ENCODE measurements around the gene NTF4. TPM values are rescaled to one million over a fixed set of nuclear protein-coding genes. Genes with fewer than 3 reads are reported as not detected.

NTF4 gene
- polyA plus RNA-seq, 1 of the 3 experiments (the other 2 are of a cell fraction), result 0.66 TPM

DNA sequence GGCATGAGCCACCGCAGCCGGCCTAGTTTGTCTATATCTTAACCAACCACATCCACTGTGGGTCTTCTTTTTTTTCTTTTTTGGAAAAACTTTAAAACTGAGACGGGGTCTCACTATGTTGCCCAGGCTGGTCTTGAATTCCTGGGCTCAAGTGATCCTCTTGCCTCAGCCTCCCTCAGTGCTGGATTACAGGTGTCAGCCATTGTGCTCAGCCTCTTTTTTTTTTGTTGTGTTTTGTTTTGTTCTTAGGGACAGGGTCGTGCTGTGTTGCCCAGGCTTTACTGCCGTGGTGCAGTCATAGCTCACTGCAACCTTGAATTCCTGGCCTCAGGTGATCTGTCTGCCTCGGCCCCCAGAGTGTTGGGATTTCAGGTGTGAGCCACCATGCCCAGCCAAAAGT is 28.1 kb upstream of the NTF4 start:
- no peak for DNase-seq
- peaks cover 96% of the 10 kb centered on the region for H3K79me2 ChIP-seq (ENCODE audit: insufficient read depth)
- no peaks in the 10 kb centered on the region for H3K9me2 ChIP-seq
- no peak overlapping the region for H3K9ac ChIP-seq
- CTCF ChIA-PET, result interaction anchor here (0.6 to 1.3 kb wide), 2 partner anchors 13 to 106 kb away, joined by 3 to 4 read pairs; no protein-coding TSS in a partner anchor
- no peak overlapping the region for H3K27ac ChIP-seq (ENCODE audit: low read depth in 2 of 2, low read length in 1 of 2)
- 96% methylated on average over 6 of the region's 6 CpGs for WGBS (ENCODE audit: low lambda C conversion rate)
- H3K9me3 ChIP-seq, result no peaks in the 10 kb centered on the region
- peaks cover 45 to 70% of the 10 kb centered on the region in 2 experiments for H3K36me3 ChIP-seq (replicated peaks in 1 of 2; ENCODE audit: control insufficient read depth in 1 of 2, insufficient read depth in 2 of 2, low read length in 1 of 2)
- H3K4me1 ChIP-seq (ENCODE audit: control insufficient read depth in 1 of 2, insufficient read depth in 2 of 2, low read depth in 1 of 2, low read length in 1 of 2), result no peaks in the 10 kb centered on the region; a peak in 1 of 4 replicates
- H4K20me1 ChIP-seq (ENCODE audit: insufficient read depth), result peaks cover 91% of the 10 kb centered on the region
- no peak overlapping the region for H3K4me2 ChIP-seq
- H3K27me3 ChIP-seq (ENCODE audit: insufficient read depth), result no peaks in the 10 kb centered on the region
- H3F3A ChIP-seq (replicated peaks; ENCODE audit: insufficient read depth), result peaks cover 25% of the 10 kb centered on the region
- TF ChIP-seq RFX5 (IDR thresholded peaks at IDR 0.05; ENCODE audit: low read length) (no peak), NRF1 (IDR thresholded peaks at IDR 0.05; ENCODE audit: low read depth, low read length) (no peak), FOXM1 (IDR thresholded peaks at IDR 0.05; ENCODE audit: low read depth) (no peak), CHD2 (IDR thresholded peaks at IDR 0.05; ENCODE audit: low read length, partially characterized antibody) (no peak), JUND (IDR thresholded peaks at IDR 0.05) (no peak)
- no peak overlapping the region for H3K4me3 ChIP-seq (ENCODE audit: low read depth in 2 of 2, low read length in 1 of 2)
- POLR2A ChIA-PET, result no interaction called here
- H2AFZ ChIP-seq (ENCODE audit: low read depth), result no peak overlapping the region

DNA sequence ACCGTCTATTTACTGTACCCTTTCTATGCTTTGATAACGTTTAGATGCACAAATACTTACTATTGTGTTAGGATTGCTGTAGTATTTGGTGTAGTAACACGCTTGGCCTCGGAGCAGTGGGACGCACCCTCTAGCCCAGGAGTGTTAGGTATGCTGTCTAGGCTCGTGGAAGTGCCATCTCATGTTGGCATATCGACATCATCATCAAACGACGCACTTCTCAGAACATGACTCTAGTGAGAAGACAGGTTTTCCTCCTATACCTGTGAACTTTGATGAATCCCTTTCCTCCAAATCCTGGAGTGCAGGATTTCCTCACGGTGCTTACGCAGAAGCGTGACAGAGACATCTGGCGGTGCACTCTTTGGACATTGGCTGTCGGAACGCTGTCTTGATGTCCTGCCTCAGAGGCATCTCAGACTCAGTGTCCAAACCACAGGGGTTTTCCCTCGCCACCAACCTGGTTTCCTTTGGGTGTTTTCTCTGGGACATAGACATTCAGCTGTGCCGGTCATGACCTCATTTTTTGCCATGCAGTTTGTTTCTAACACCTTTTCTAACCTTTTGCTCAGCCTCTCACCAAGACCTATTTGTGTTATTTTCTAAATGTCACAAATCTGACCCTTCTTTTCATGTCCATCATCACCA is 26.9 kb upstream of the NTF4 start:
- CTCF ChIA-PET, result interaction anchor here (1.3 kb wide), 1 partner anchor 14 kb away, joined by 4 read pairs; no protein-coding TSS in a partner anchor
- no peak for DNase-seq
- Histone ChIP-seq H3F3A (replicated peaks; ENCODE audit: insufficient read depth) (peaks cover 16% of the 10 kb centered on the region), H3K27me3 (ENCODE audit: insufficient read depth) (no peaks in the 10 kb centered on the region), H3K4me3 (ENCODE audit: low read depth in 2 of 2, low read length in 1 of 2) (no peak overlapping the region), H3K4me2 (no peak overlapping the region), H4K20me1 (ENCODE audit: insufficient read depth) (peaks cover 91% of the 10 kb centered on the region), H3K27ac (ENCODE audit: low read depth in 2 of 2, low read length in 1 of 2) (no peak overlapping the region), H3K36me3 (replicated peaks in 1 of 2; ENCODE audit: control insufficient read depth in 1 of 2, insufficient read depth in 2 of 2, low read length in 1 of 2) (peaks cover 41 to 76% of the 10 kb centered on the region in 2 experiments), H3K79me2 (ENCODE audit: insufficient read depth) (peaks cover 96% of the 10 kb centered on the region), H3K4me1 (ENCODE audit: control insufficient read depth in 1 of 2, insufficient read depth in 2 of 2, low read depth in 1 of 2, low read length in 1 of 2) (peaks cover 4 to 7% of the 10 kb centered on the region in 2 experiments; a peak in 1 of 4 replicates), H3K9me3 (no peaks in the 10 kb centered on the region), H3K9me2 (no peaks in the 10 kb centered on the region), H3K9ac (no peak overlapping the region), H2AFZ (ENCODE audit: low read depth) (no peak overlapping the region)
- TF ChIP-seq SMC3 (IDR thresholded peaks at IDR 0.05; ENCODE audit: low read depth, low read length) (no peak), FOSL2 (IDR thresholded peaks at IDR 0.05; ENCODE audit: borderline replicate concordance, low read depth) (no peak), MEF2A (IDR thresholded peaks at IDR 0.05; ENCODE audit: borderline replicate concordance, low read depth) (no peak), RCOR1 (IDR thresholded peaks at IDR 0.05; ENCODE audit: low read length) (no peak), RXRA (IDR thresholded peaks at IDR 0.05; ENCODE audit: borderline replicate concordance, low read depth) (no peak), YY1 (IDR thresholded peaks at IDR 0.05; ENCODE audit: low read depth) (no peak), ELF1 (IDR thresholded peaks at IDR 0.05) (no peak), TEAD4 (IDR thresholded peaks at IDR 0.05; ENCODE audit: borderline replicate concordance, insufficient read depth) (no peak), JUND (IDR thresholded peaks at IDR 0.05) (no peak), CHD2 (IDR thresholded peaks at IDR 0.05; ENCODE audit: low read length, partially characterized antibody) (no peak), SIN3A (IDR thresholded peaks at IDR 0.05; ENCODE audit: borderline replicate concordance, low read depth, low read length) (no peak), NRF1 (IDR thresholded peaks at IDR 0.05; ENCODE audit: low read depth, low read length) (no peak), RFX5 (IDR thresholded peaks at IDR 0.05; ENCODE audit: low read length) (no peak), GABPA (IDR thresholded peaks at IDR 0.05; ENCODE audit: low read depth) (no peak), EP300 (IDR thresholded peaks at IDR 0.05; ENCODE audit: borderline replicate concordance in 1 of 2, low read depth in 1 of 2, low read length in 1 of 2) (no peak)
- TF ChIP-seq, protein P1, sequence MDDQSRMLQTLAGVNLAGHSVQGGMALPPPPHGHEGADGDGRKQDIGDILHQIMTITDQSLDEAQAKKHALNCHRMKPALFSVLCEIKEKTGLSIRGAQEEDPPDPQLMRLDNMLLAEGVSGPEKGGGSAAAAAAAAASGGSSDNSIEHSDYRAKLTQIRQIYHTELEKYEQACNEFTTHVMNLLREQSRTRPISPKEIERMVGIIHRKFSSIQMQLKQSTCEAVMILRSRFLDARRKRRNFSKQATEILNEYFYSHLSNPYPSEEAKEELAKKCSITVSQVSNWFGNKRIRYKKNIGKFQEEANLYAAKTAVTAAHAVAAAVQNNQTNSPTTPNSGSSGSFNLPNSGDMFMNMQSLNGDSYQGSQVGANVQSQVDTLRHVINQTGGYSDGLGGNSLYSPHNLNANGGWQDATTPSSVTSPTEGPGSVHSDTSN (IDR thresholded peaks at IDR 0.05), result no peak
- TF ChIP-seq, protein P2, sequence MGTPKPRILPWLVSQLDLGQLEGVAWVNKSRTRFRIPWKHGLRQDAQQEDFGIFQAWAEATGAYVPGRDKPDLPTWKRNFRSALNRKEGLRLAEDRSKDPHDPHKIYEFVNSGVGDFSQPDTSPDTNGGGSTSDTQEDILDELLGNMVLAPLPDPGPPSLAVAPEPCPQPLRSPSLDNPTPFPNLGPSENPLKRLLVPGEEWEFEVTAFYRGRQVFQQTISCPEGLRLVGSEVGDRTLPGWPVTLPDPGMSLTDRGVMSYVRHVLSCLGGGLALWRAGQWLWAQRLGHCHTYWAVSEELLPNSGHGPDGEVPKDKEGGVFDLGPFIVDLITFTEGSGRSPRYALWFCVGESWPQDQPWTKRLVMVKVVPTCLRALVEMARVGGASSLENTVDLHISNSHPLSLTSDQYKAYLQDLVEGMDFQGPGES (IDR thresholded peaks at IDR 0.05; ENCODE audit: low read depth, low read length), result no peak
- TF ChIP-seq, protein P3, sequence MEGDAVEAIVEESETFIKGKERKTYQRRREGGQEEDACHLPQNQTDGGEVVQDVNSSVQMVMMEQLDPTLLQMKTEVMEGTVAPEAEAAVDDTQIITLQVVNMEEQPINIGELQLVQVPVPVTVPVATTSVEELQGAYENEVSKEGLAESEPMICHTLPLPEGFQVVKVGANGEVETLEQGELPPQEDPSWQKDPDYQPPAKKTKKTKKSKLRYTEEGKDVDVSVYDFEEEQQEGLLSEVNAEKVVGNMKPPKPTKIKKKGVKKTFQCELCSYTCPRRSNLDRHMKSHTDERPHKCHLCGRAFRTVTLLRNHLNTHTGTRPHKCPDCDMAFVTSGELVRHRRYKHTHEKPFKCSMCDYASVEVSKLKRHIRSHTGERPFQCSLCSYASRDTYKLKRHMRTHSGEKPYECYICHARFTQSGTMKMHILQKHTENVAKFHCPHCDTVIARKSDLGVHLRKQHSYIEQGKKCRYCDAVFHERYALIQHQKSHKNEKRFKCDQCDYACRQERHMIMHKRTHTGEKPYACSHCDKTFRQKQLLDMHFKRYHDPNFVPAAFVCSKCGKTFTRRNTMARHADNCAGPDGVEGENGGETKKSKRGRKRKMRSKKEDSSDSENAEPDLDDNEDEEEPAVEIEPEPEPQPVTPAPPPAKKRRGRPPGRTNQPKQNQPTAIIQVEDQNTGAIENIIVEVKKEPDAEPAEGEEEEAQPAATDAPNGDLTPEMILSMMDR (IDR thresholded peaks at IDR 0.05), result no peak
- TF ChIP-seq, protein P4, sequence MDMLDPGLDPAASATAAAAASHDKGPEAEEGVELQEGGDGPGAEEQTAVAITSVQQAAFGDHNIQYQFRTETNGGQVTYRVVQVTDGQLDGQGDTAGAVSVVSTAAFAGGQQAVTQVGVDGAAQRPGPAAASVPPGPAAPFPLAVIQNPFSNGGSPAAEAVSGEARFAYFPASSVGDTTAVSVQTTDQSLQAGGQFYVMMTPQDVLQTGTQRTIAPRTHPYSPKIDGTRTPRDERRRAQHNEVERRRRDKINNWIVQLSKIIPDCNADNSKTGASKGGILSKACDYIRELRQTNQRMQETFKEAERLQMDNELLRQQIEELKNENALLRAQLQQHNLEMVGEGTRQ (IDR thresholded peaks at IDR 0.05; ENCODE audit: borderline replicate concordance, low read depth, low read length), result no peak
- POLR2A ChIA-PET, result no interaction called here
- WGBS (ENCODE audit: low lambda C conversion rate), result 93% methylated on average over 16 of the region's 17 CpGs

All from SK-N-SH (cell line).